ENCODE data around the gene CAMK1D. TPM values are rescaled to one million over a fixed set of nuclear protein-coding genes. Genes with fewer than 3 reads are reported as not detected.

Gene CAMK1D
- total and polyA plus RNA-seq, 2 of the 4 experiments (the other 2 are of a cell fraction) = 5.0 to 5.3 TPM

DNA sequence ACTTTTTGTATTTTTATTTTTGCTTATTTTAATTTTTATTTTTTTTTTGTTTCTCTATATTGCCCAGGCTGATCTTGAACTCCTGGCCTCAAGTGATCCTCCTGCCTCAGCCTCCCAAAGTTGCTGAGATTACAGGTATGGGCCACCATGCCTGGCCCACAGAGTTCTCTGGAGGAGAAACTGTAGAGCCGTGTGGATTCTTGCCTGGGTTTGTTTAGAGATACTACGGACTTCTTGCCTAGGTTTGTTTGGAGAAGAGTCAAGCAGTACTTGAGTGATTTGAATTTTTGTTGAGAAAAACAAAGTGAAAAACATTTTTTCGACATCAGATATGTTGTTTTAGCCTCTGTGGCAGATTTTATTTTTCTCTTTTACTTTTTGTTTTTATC lies 99.0 kb downstream of the CAMK1D start:
- no peaks in the 10 kb centered on the region for H3K27me3 ChIP-seq (ENCODE audit: control insufficient read depth, insufficient read depth, low read length)
- peak overlapping the region; percentile 71 for H2BK5ac ChIP-seq (ENCODE audit: low read depth, low read length, poor library complexity, severe bottlenecking)
- POLR2A ChIA-PET (ENCODE audit: unreplicated experiment) = no interaction called here
- dilution Hi-C loops (cut with HindIII; ENCODE audit: low sequenced_read_pairs, unreplicated experiment) (no loop called here), in situ Hi-C loops (cut with MboI; ENCODE audit: low sequenced_read_pairs) (no loop called here), intact Hi-C loops (cut with micrococcal nuclease) (no loop called here)
- no peak overlapping the region for H2BK120ac ChIP-seq (ENCODE audit: low read depth, low read length)
- no peak overlapping the region for H3K23ac ChIP-seq (ENCODE audit: low read depth, low read length)
- CTCF ChIA-PET = no interaction called here
- no peaks in the 10 kb centered on the region for H3K79me1 ChIP-seq (ENCODE audit: low read depth in 1 of 2, low read length in 2 of 2)
- DNase-seq = no peak
- H3K4me1 ChIP-seq (ENCODE audit: control insufficient read depth, insufficient read depth, low read length) = peaks cover 4% of the 10 kb centered on the region
- H3K9me3 ChIP-seq (ENCODE audit: control insufficient read depth, insufficient read depth, low read length) = no peaks in the 10 kb centered on the region
- H4K91ac ChIP-seq (ENCODE audit: insufficient read depth, low read depth, low read length) = no peak overlapping the region
- ATAC-seq (ENCODE audit: low read depth) = peak; percentile 79
- H3K4ac ChIP-seq (ENCODE audit: low read depth, low read length) = peak overlapping the region; percentile 15; the same call in 1 of the 2 replicates
- no CpG with 5 or more reads among the region's 3 CpGs for WGBS, 2 experiments (ENCODE audit: extremely low coverage in 2 of 2, insufficient read length in 1 of 2)
- no peak overlapping the region for H2BK15ac ChIP-seq (ENCODE audit: low read depth, low read length)
- H4K8ac ChIP-seq (ENCODE audit: low read depth in 2 of 2, low read length in 2 of 2) = peak overlapping the region in 1 of 2 experiments; percentile 26; a peak in 1 of 4 replicates
- H2BK20ac ChIP-seq (ENCODE audit: low read depth, low read length) = no peak overlapping the region
- peak overlapping the region; percentile 64; the same call in 1 of the 2 replicates for H4K5ac ChIP-seq (ENCODE audit: low read depth, low read length)
- no peaks in the 10 kb centered on the region for H3K36me3 ChIP-seq (ENCODE audit: control insufficient read depth, insufficient read depth, low read length)
- no peaks in the 10 kb centered on the region for H3K9me1 ChIP-seq (ENCODE audit: insufficient read depth, low read length)
- H3K4me2 ChIP-seq (ENCODE audit: low read depth, low read length) = peak overlapping the region; percentile 38
- H3K27ac ChIP-seq (ENCODE audit: insufficient read depth, low read length) = peak overlapping the region; percentile 28
- no TSS peak for BruUV-seq (replicated peaks)
- H3K18ac ChIP-seq (ENCODE audit: low read depth, low read length) = peak overlapping the region; percentile 61; the same call in 1 of the 2 replicates
- no peaks in the 10 kb centered on the region for H4K20me1 ChIP-seq (ENCODE audit: insufficient read depth, low read length)
- H3K9ac ChIP-seq (ENCODE audit: low read depth, low read length) = peak overlapping the region; percentile 37; the same call in 1 of the 2 replicates
- no peak overlapping the region; the same call in 1 of the 2 replicates for H3K56ac ChIP-seq (ENCODE audit: extremely low read depth, insufficient read depth, low read length)
- H2AFZ ChIP-seq (replicated peaks; ENCODE audit: low read length, poor library complexity) = peak overlapping the region; percentile 16
- H3K14ac ChIP-seq (replicated peaks; ENCODE audit: low read depth, low read length) = no peak overlapping the region
- H2AK9ac ChIP-seq (replicated peaks; ENCODE audit: low read depth, low read length, poor library complexity) = no peak overlapping the region
- H2AK5ac ChIP-seq (ENCODE audit: low read depth, low read length) = no peak overlapping the region
- H3K4me3 ChIP-seq (ENCODE audit: insufficient read depth, low read depth, low read length) = peak overlapping the region; percentile 11; the same call in 1 of the 2 replicates
- TF ChIP-seq MXI1 (IDR thresholded peaks at IDR 0.05; ENCODE audit: borderline replicate concordance, low read depth, low read length) (no peak), RAD21 (IDR thresholded peaks at IDR 0.05; ENCODE audit: low read length) (no peak), RCOR1 (IDR thresholded peaks at IDR 0.05; ENCODE audit: insufficient replicate concordance, low read length) (no peak), CHD1 (IDR thresholded peaks at IDR 0.05; ENCODE audit: low read depth, low read length) (no peak), ELK1 (IDR thresholded peaks at IDR 0.05; ENCODE audit: borderline replicate concordance, low read depth, low read length) (no peak), MAFK (IDR thresholded peaks at IDR 0.05; ENCODE audit: low read depth, low read length) (no peak), CTCF (conservative IDR thresholded peaks at IDR 0.05; ENCODE audit: low read depth, low read length) (no peak), NFE2L2 (IDR thresholded peaks at IDR 0.05; ENCODE audit: low read depth, low read length) (no peak), RFX5 (IDR thresholded peaks at IDR 0.05; ENCODE audit: low read depth, low read length) (no peak), BHLHE40 (IDR thresholded peaks at IDR 0.05; ENCODE audit: low read depth, low read length) (no peak), MAZ (IDR thresholded peaks at IDR 0.05; ENCODE audit: borderline replicate concordance, low read depth, low read length) (no peak), FOS (IDR thresholded peaks at IDR 0.05; ENCODE audit: low read depth, low read length) (no peak), SMC3 (IDR thresholded peaks at IDR 0.05; ENCODE audit: low read depth, low read length) (no peak), POLR2A (IDR thresholded peaks at IDR 0.05; ENCODE audit: low read depth, low read length) (no peak), CEBPB (IDR thresholded peaks at IDR 0.05; ENCODE audit: low read depth, low read length) (no peak)
- TF ChIP-seq, protein P1, sequence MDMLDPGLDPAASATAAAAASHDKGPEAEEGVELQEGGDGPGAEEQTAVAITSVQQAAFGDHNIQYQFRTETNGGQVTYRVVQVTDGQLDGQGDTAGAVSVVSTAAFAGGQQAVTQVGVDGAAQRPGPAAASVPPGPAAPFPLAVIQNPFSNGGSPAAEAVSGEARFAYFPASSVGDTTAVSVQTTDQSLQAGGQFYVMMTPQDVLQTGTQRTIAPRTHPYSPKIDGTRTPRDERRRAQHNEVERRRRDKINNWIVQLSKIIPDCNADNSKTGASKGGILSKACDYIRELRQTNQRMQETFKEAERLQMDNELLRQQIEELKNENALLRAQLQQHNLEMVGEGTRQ (IDR thresholded peaks at IDR 0.05; ENCODE audit: low read depth, low read length) = no peak

Data from IMR-90 (cell line).